Choroid plexus epithelial cell (primary cell): ENCODE measurements around the gene RIPOR3.
A peak's percentile ranks its signal among the peaks of the same experiment; 100 is the strongest.

Experiments used
- DNase-seq: peaks from one replicate; pipeline ENCODE4 v3.0.0-alpha.2; 2010; ENCODE audit warnings: low read depth
- H3K4me3 ChIP-seq: 2 replicates; pipeline ENCODE4 v1.5.1; 2011; ENCODE audit warnings: low read depth, mild to moderate bottlenecking, control low read depth, low read length, moderate library complexity
- CTCF ChIP-seq: conservative IDR thresholded peaks from 2 replicates; pipeline ENCODE4 v1.5.1; 2011; ENCODE audit warnings: low read depth, mild to moderate bottlenecking, control low read depth, inconsistent platforms, low read length, moderate library complexity

RIPOR3 gene

GRCh38 chr20:50726955-50727791 lies 35.8 kb upstream of the RIPOR3 start:
- no peak for DNase-seq
- no peak overlapping the region for H3K4me3 ChIP-seq
- no peak for TF ChIP-seq CTCF

GRCh38 chr20:50725724-50726005 lies 34.3 kb upstream of the RIPOR3 start:
- no peak for TF ChIP-seq CTCF
- DNase-seq, result no peak
- H3K4me3 ChIP-seq, result no peak overlapping the region

- DNase-seq, result peak; percentile 93
- no peak for TF ChIP-seq CTCF
- H3K4me3 ChIP-seq, result no peak overlapping the region
These were observed 33.7 kb upstream of the RIPOR3 start for GRCh38 chr20:50724851-50725723.

- TF ChIP-seq CTCF, result no peak
- H3K4me3 ChIP-seq, result no peak overlapping the region
- DNase-seq, result no peak
These were observed 32.9 kb upstream of the RIPOR3 start for GRCh38 chr20:50724112-50724725.

GRCh38 chr20:50723672-50724071 lies 32.3 kb upstream of the RIPOR3 start:
- no peak for TF ChIP-seq CTCF
- no peak overlapping the region for H3K4me3 ChIP-seq
- DNase-seq, result no peak

GRCh38 chr20:50722424-50723155 lies 31.2 kb upstream of the RIPOR3 start:
- no peak overlapping the region for H3K4me3 ChIP-seq
- DNase-seq, result no peak
- no peak for TF ChIP-seq CTCF
